Naive thymus-derived CD4-positive, alpha-beta T cell (primary cell): ENCODE measurements around the gene OR10H1. TPM values are rescaled to one million over a fixed set of nuclear protein-coding genes. Genes with fewer than 3 reads are reported as not detected.

Experiments
- ATAC-seq: fragments of 150-1000 bp; cut with Tn5 transposase; 2 replicates; pipeline ENCODE4 v1.10.0; 2021; ENCODE audit warnings: mild to moderate bottlenecking, moderate library complexity
- CTCF ChIA-PET: fragments of 350-600 bp; sonication (Branson Sonifier 250); formaldehyde crosslinking; loops from one replicate; lab custom pipeline; 2021; ENCODE audit warnings: antibody characterized with exemption; lab: Charles Lee
- POLR2A ChIA-PET: fragments of 350-600 bp; sonication (Branson Sonifier 250); formaldehyde crosslinking; loops from one replicate; lab custom pipeline; 2021; ENCODE audit warnings: antibody characterized with exemption, inconsistent platforms; lab: Charles Lee
- DNase-seq, 9 donors: peaks; one replicate each; pipeline versions ENCODE4 v3.0.0 to v3.0.0-alpha.2; 2020 to 2022; ENCODE audit warnings: mixed read lengths in 1 of 9
- H3K27ac ChIP-seq: one replicate; pipeline ENCODE4 v1.7.0; 2013; ENCODE audit warnings: mild to moderate bottlenecking, low read depth, low read length, moderate library complexity
- H3K27me3 ChIP-seq, 2 donors: one replicate each; pipeline ENCODE4 v1.7.0; 2013; ENCODE audit warnings: low read length in 2 of 2, mild to moderate bottlenecking in 2 of 2, moderate library complexity in 2 of 2; ENCODE audit not compliant: control insufficient read depth in 2 of 2, insufficient read depth in 2 of 2
- H3K36me3 ChIP-seq, 3 experiments: 1 replicate in 2 of 3; 2 replicates in 1 of 3; pipeline ENCODE4 v1.7.0; 2013; ENCODE audit warnings: low read length in 3 of 3, mild to moderate bottlenecking in 3 of 3, moderate library complexity in 1 of 3; ENCODE audit not compliant: insufficient read depth in 3 of 3, control insufficient read depth in 2 of 3
- H3K4me1 ChIP-seq, 2 donors: one replicate each; pipeline ENCODE4 v1.7.0; 2013; ENCODE audit warnings: low read length in 2 of 2, mild to moderate bottlenecking in 2 of 2, moderate library complexity in 1 of 2; ENCODE audit not compliant: control insufficient read depth in 2 of 2, insufficient read depth in 2 of 2
- H3K4me3 ChIP-seq: 2 replicates; pipeline ENCODE4 v1.7.0; 2013; ENCODE audit warnings: mild to moderate bottlenecking, low read length
- H3K9me3 ChIP-seq, 3 experiments: 1 replicate in 2 of 3; 2 replicates in 1 of 3; pipeline ENCODE4 v1.7.0; 2013; ENCODE audit warnings: low read length in 3 of 3; ENCODE audit not compliant: control insufficient read depth in 2 of 3
- H3K27ac Mint-ChIP-seq, 9 donors: one replicate each; pipeline ENCODE4 v1.8.0; 2020 to 2022; ENCODE audit warnings: mixed read lengths in 9 of 9, mild to moderate bottlenecking in 8 of 9, moderate library complexity in 5 of 9, inconsistent platforms in 2 of 9
- H3K27me3 Mint-ChIP-seq, 5 donors: one replicate each; pipeline ENCODE4 v1.8.0; 2021 to 2022; ENCODE audit warnings: mixed read lengths in 5 of 5, mild to moderate bottlenecking in 1 of 5
- H3K36me3 Mint-ChIP-seq, 5 donors: one replicate each; pipeline ENCODE4 v1.8.0; 2020 to 2022; ENCODE audit warnings: mixed read lengths in 5 of 5, mild to moderate bottlenecking in 3 of 5, inconsistent platforms in 1 of 5
- H3K4me1 Mint-ChIP-seq, 7 donors: one replicate each; pipeline ENCODE4 v1.8.0; 2020 to 2022; ENCODE audit warnings: mixed read lengths in 7 of 7, mild to moderate bottlenecking in 3 of 7, inconsistent platforms in 1 of 7
- H3K4me3 Mint-ChIP-seq, 10 donors: one replicate each; pipeline ENCODE4 v1.8.0; 2020 to 2022; ENCODE audit warnings: mild to moderate bottlenecking in 10 of 10, mixed read lengths in 10 of 10, moderate library complexity in 6 of 10, inconsistent platforms in 2 of 10
- H3K9me3 Mint-ChIP-seq, 11 donors: one replicate each; pipeline ENCODE4 v1.8.0; 2020 to 2022; ENCODE audit warnings: mixed read lengths in 11 of 11, mild to moderate bottlenecking in 4 of 11, inconsistent platforms in 1 of 11, moderate library complexity in 1 of 11
- intact Hi-C, 2 donors: fragments of 100-400 bp; cut with micrococcal nuclease; formaldehyde crosslinking; loops; one replicate each; pipeline ENCODE4 v1.15.1; 2023
- polyA plus RNA-seq, 2 donors: library from polyadenylated mRNA; unstranded; fragments of 300-500 nt; fragmentation: Illumina TruSeq; gene quantifications; one replicate each; pipeline ENCODE4 v1.2.3, GENCODE V29; 2021
- total RNA-seq, 6 experiments: library from RNA in 5 of 6; stranded (reverse) in 5 of 6; gene quantifications; 1 replicate in 5 of 6; 2 replicates in 1 of 6; pipeline ENCODE4 v1.2.3 and lab custom pipeline; 2021 to 2026

The OR10H1 gene
- total and polyA plus RNA-seq, 7 experiments from 2014 or later = 0.22 TPM; not detected in 6

DNA sequence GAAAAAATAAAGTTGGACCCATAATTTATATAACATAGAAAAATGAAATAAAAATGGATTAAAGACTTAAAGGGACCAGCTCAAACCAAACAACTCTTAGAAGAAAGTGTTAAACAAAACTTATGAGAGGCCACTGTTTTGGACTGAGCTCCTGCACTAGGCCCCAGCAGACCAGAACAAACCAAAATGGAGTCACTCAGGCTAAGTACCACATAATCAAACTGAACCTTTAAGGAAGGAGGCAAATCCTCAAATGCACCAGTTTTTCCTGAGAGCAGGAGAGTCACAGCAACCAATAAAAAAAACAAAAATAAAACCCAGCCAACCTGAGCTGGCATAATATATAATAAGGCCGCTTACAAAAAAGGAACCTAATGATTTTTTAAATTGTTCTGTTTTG, 10.3 kb upstream of the OR10H1 start:
- peaks cover 0 to 17% (median 0%) of the 10 kb centered on the region in 5 donors for H3K27me3 Mint-ChIP-seq
- POLR2A ChIA-PET = interaction anchor here (1.4 kb wide), 1 partner anchor 11 kb away, joined by 4 read pairs; no protein-coding TSS in a partner anchor

GRCh38 chr19:15820646-15821045, 5.2 kb upstream of the OR10H1 start:
- Histone ChIP-seq H3K4me1 (no peaks in the 10 kb centered on the region), H3K27me3 (no peaks in the 10 kb centered on the region), H3K9me3 (no peaks in the 10 kb centered on the region), H3K27ac (no peak overlapping the region), H3K4me3 (no peak overlapping the region), H3K36me3 (no peaks in the 10 kb centered on the region)
- POLR2A ChIA-PET = interaction anchor here (0.7 kb wide), 1 partner anchor 15 kb away, joined by 3 read pairs; no protein-coding TSS in a partner anchor
- H3K9me3 Mint-ChIP-seq = peaks cover 0 to 2% (median 0%) of the 10 kb centered on the region in 11 donors
- H3K4me3 Mint-ChIP-seq = no peak overlapping the region
- ATAC-seq (peak; percentile 40), DNase-seq (no peak)
- intact Hi-C loops = no loop called here
- no peak overlapping the region for H3K27ac Mint-ChIP-seq
- CTCF ChIA-PET = no interaction called here
- peaks cover 0 to 9% (median 0%) of the 10 kb centered on the region in 5 donors for H3K27me3 Mint-ChIP-seq
- peaks cover 0 to 4% (median 0%) of the 10 kb centered on the region in 7 donors for H3K4me1 Mint-ChIP-seq
- H3K36me3 Mint-ChIP-seq = no peaks in the 10 kb centered on the region

More for the DNA sequence above, 10.3 kb upstream of the OR10H1 start:
- Histone ChIP-seq H3K27me3 (no peaks in the 10 kb centered on the region), H3K27ac (no peak overlapping the region), H3K4me3 (no peak overlapping the region), H3K4me1 (no peaks in the 10 kb centered on the region), H3K9me3 (no peaks in the 10 kb centered on the region), H3K36me3 (no peaks in the 10 kb centered on the region)
- Mint-ChIP-seq H3K9me3 (peaks cover 0 to 1% (median 0%) of the 10 kb centered on the region in 11 donors), H3K4me3 (no peak overlapping the region), H3K4me1 (peaks cover 0 to 20% (median 0%) of the 10 kb centered on the region in 7 donors), H3K36me3 (no peaks in the 10 kb centered on the region), H3K27ac (peak overlapping the region in 1 of 9 donors; percentile 33)
- DNase-seq (no peak), ATAC-seq (no peak)
- intact Hi-C loops = no loop called here
- CTCF ChIA-PET = interaction anchor here (0.6 kb wide), 1 partner anchor 15 kb away, joined by 3 read pairs; no protein-coding TSS in a partner anchor

GRCh38 chr19:15813916-15814315, 1.5 kb downstream of the OR10H1 start:
- Histone ChIP-seq H3K9me3 (no peaks in the 10 kb centered on the region), H3K4me1 (peaks cover 3 to 8% of the 10 kb centered on the region in 2 donors), H3K36me3 (no peaks in the 10 kb centered on the region), H3K4me3 (no peak overlapping the region), H3K27ac (no peak overlapping the region), H3K27me3 (peaks cover 0 to 4% of the 10 kb centered on the region in 2 donors)
- H3K27me3 Mint-ChIP-seq = peaks cover 6 to 30% (median 14%) of the 10 kb centered on the region in 5 donors
- H3K4me1 Mint-ChIP-seq = peaks cover 2 to 24% (median 14%) of the 10 kb centered on the region in 7 donors
- no peaks in the 10 kb centered on the region for H3K9me3 Mint-ChIP-seq
- peak overlapping the region in 3 of 9 donors; percentile 1 to 70 (median 6) for H3K27ac Mint-ChIP-seq
- H3K36me3 Mint-ChIP-seq = no peaks in the 10 kb centered on the region
- intact Hi-C loops = loop anchor here in 1 of 2 donors (2.0 kb wide), 1 partner anchor 23 kb away; no protein-coding TSS in a partner anchor
- H3K4me3 Mint-ChIP-seq = peak overlapping the region in 1 of 10 donors; percentile 20
- POLR2A ChIA-PET = no interaction called here
- DNase-seq (no peak), ATAC-seq (no peak)
- CTCF ChIA-PET = interaction anchor here (1.1 kb wide), 1 partner anchor 51 kb away, joined by 3 read pairs; no protein-coding TSS in a partner anchor

- H3K9me3 ChIP-seq = no peaks in the 10 kb centered on the region
- H3K36me3 Mint-ChIP-seq = no peaks in the 10 kb centered on the region
- DNase-seq (peak in 6 of 9 donors; percentile 28 to 71 (median 38)), ATAC-seq (no peak)
- no peak overlapping the region for H3K27ac ChIP-seq
- POLR2A ChIA-PET = no interaction called here
- H3K4me3 ChIP-seq = no peak overlapping the region
- H3K36me3 ChIP-seq = no peaks in the 10 kb centered on the region
- H3K4me1 Mint-ChIP-seq = peaks cover 2 to 24% (median 14%) of the 10 kb centered on the region in 7 donors
- H3K27ac Mint-ChIP-seq = peak overlapping the region in 4 of 9 donors; percentile 38 to 56 (median 48)
- peak overlapping the region in 1 of 10 donors; percentile 3 for H3K4me3 Mint-ChIP-seq
- peaks cover 3 to 8% of the 10 kb centered on the region in 2 donors for H3K4me1 ChIP-seq
- peaks cover 0 to 4% of the 10 kb centered on the region in 2 donors for H3K27me3 ChIP-seq
- peaks cover 6 to 27% (median 14%) of the 10 kb centered on the region in 5 donors for H3K27me3 Mint-ChIP-seq
- H3K9me3 Mint-ChIP-seq = peaks cover 0 to 2% (median 0%) of the 10 kb centered on the region in 11 donors
- CTCF ChIA-PET = interaction anchor here (0.6 to 1.6 kb wide), 5 partner anchors 32 to 359 kb away, joined by 3 to 6 read pairs (median 4); no protein-coding TSS in a partner anchor
- intact Hi-C loops = loop anchor here in 1 of 2 donors (1.0 to 2.0 kb wide), 3 partner anchors 25 to 370 kb away; no protein-coding TSS in a partner anchor
These were observed 3.3 kb downstream of the OR10H1 start for GRCh38 chr19:15812060-15812722.

DNA sequence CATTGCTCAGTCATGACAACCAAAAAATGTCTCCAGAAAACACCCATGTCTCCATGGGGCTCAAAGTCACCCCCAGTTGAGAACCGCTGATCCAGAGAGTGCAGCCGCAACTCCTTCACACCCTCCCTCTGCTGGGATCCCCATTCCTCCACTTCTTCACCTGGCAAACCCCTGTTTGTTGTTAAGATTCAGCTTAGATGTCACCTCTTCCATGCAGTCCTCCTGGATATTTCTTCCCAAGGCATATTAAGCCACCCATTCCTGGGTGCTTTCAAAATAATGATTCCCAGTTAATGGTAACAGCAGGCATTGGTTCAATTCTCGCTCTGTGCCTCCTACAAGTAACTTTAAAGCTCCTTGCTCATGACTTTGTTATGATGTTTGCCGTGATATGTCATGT, 4.0 kb downstream of the OR10H1 start:
- Histone ChIP-seq H3K9me3 (no peaks in the 10 kb centered on the region), H3K4me3 (no peak overlapping the region), H3K36me3 (no peaks in the 10 kb centered on the region), H3K4me1 (peaks cover 3 to 8% of the 10 kb centered on the region in 2 donors), H3K27me3 (peaks cover 0 to 4% of the 10 kb centered on the region in 2 donors), H3K27ac (no peak overlapping the region)
- intact Hi-C loops = no loop called here
- ATAC-seq (no peak), DNase-seq (no peak)
- ChIA-PET CTCF (interaction anchor here (0.8 to 1.6 kb wide), 5 partner anchors 42 to 371 kb away, joined by 3 to 6 read pairs (median 3); no protein-coding TSS in a partner anchor), POLR2A (no interaction called here)
- Mint-ChIP-seq H3K4me1 (peaks cover 2 to 24% (median 14%) of the 10 kb centered on the region in 7 donors), H3K36me3 (no peaks in the 10 kb centered on the region), H3K27ac (peak overlapping the region in 1 of 9 donors; percentile 51), H3K27me3 (peaks cover 6 to 27% (median 14%) of the 10 kb centered on the region in 5 donors), H3K4me3 (no peak overlapping the region), H3K9me3 (peaks cover 0 to 2% (median 0%) of the 10 kb centered on the region in 11 donors)

- POLR2A ChIA-PET = no interaction called here
- no peaks in the 10 kb centered on the region for H3K36me3 Mint-ChIP-seq
- no peaks in the 10 kb centered on the region for H3K9me3 ChIP-seq
- DNase-seq (no peak), ATAC-seq (no peak)
- peaks cover 3 to 8% of the 10 kb centered on the region in 2 donors for H3K4me1 ChIP-seq
- H3K27me3 Mint-ChIP-seq = peaks cover 6 to 27% (median 14%) of the 10 kb centered on the region in 5 donors
- peaks cover 0 to 2% (median 0%) of the 10 kb centered on the region in 11 donors for H3K9me3 Mint-ChIP-seq
- CTCF ChIA-PET = interaction anchor here (0.6 to 1.6 kb wide), 4 partner anchors 16 to 1019 kb away, joined by 3 to 6 read pairs (median 3); no protein-coding TSS in a partner anchor
- peaks cover 0 to 4% of the 10 kb centered on the region in 2 donors for H3K27me3 ChIP-seq
- H3K4me1 Mint-ChIP-seq = peaks cover 2 to 24% (median 14%) of the 10 kb centered on the region in 7 donors
- peak overlapping the region in 1 of 9 donors; percentile 86 for H3K27ac Mint-ChIP-seq
- no peak overlapping the region for H3K27ac ChIP-seq
- intact Hi-C loops = no loop called here
- no peak overlapping the region for H3K4me3 Mint-ChIP-seq
- no peak overlapping the region for H3K4me3 ChIP-seq
- no peaks in the 10 kb centered on the region for H3K36me3 ChIP-seq
These were observed 5.1 kb downstream of the OR10H1 start for GRCh38 chr19:15810335-15810734.
